K562 (cell line): ENCODE measurements around the gene NFATC3.

ENCODE experiments used
- CCAR2 ChIP-seq: fragments of 200-400 bp; formaldehyde crosslinking; IDR thresholded peaks from 2 replicates; pipeline ENCODE4 v1.6.1; 2017; ENCODE audit warnings: mild to moderate bottlenecking, low read depth, low read length
- EP300 ChIP-seq: IDR thresholded peaks from 2 replicates; pipeline ENCODE4 v1.6.1; 2012; ENCODE audit warnings: low read length, improper control_type of control experiment
- TF ChIP-seq, protein P1 (sequence below): fragments of 450-650 bp; formaldehyde crosslinking; IDR thresholded peaks from 2 replicates; pipeline ENCODE4 v1.4.0; 2022; ENCODE audit warnings: missing genetic modification characterization
- TF ChIP-seq, protein P2 (sequence below), 3 experiments: IDR thresholded peaks in 2 of 3; conservative IDR thresholded peaks in 1 of 3; 2 replicates each; pipeline ENCODE4 v1.5.1; 2011 to 2012; ENCODE audit warnings: low read length in 3 of 3, mild to moderate bottlenecking in 3 of 3, control low read depth in 2 of 3, improper control_type of control experiment in 1 of 3, inconsistent platforms in 1 of 3, low read depth in 1 of 3, mixed read lengths in 1 of 3, moderate library complexity in 1 of 3; ENCODE audit not compliant: insufficient read depth in 2 of 3

- TF ChIP-seq, protein P1, sequence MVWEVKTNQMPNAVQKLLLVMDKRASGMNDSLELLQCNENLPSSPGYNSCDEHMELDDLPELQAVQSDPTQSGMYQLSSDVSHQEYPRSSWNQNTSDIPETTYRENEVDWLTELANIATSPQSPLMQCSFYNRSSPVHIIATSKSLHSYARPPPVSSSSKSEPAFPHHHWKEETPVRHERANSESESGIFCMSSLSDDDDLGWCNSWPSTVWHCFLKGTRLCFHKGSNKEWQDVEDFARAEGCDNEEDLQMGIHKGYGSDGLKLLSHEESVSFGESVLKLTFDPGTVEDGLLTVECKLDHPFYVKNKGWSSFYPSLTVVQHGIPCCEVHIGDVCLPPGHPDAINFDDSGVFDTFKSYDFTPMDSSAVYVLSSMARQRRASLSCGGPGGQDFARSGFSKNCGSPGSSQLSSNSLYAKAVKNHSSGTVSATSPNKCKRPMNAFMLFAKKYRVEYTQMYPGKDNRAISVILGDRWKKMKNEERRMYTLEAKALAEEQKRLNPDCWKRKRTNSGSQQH (CRISPR knock-in tag) = no peak
- TF ChIP-seq, protein P2, sequence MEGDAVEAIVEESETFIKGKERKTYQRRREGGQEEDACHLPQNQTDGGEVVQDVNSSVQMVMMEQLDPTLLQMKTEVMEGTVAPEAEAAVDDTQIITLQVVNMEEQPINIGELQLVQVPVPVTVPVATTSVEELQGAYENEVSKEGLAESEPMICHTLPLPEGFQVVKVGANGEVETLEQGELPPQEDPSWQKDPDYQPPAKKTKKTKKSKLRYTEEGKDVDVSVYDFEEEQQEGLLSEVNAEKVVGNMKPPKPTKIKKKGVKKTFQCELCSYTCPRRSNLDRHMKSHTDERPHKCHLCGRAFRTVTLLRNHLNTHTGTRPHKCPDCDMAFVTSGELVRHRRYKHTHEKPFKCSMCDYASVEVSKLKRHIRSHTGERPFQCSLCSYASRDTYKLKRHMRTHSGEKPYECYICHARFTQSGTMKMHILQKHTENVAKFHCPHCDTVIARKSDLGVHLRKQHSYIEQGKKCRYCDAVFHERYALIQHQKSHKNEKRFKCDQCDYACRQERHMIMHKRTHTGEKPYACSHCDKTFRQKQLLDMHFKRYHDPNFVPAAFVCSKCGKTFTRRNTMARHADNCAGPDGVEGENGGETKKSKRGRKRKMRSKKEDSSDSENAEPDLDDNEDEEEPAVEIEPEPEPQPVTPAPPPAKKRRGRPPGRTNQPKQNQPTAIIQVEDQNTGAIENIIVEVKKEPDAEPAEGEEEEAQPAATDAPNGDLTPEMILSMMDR (IDR thresholded peaks at IDR 0.05 in 2 of 3, conservative IDR thresholded peaks at IDR 0.05 in 1 of 3; ENCODE audit: insufficient read depth in 2 of 3, low read depth in 1 of 3, low read length in 3 of 3) = no peak
- TF ChIP-seq CCAR2 = no peak
- TF ChIP-seq EP300 = no peak
Observed at GRCh38 chr16:68100488-68100887, 15.3 kb downstream of the NFATC3 start.
